ENCODE results near the gene ZNF343.
"Not testable (repeated sequence)": the region's sequence is repeated elsewhere in the genome, so short reads cannot be mapped to it uniquely, and the experiment has no call there.

DNA sequence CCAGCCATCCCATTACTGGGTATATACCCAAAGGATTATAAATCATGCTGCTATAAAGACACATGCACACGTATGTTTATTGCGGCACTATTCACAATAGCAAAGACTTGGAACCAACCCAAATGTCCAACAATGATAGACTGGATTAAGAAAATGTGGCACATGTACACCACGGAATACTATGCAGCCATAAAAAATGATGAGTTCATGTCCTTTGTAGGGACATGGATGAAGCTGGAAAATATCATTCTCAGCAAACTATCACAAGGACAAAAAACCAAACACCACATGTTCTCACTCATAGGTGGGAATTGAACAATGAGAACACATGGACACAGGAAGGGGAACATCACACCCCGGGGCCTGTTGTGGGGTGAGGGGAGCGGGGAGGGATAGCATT lies 2.3 kb downstream of the ZNF343 start:
- TF ChIP-seq, protein P1, sequence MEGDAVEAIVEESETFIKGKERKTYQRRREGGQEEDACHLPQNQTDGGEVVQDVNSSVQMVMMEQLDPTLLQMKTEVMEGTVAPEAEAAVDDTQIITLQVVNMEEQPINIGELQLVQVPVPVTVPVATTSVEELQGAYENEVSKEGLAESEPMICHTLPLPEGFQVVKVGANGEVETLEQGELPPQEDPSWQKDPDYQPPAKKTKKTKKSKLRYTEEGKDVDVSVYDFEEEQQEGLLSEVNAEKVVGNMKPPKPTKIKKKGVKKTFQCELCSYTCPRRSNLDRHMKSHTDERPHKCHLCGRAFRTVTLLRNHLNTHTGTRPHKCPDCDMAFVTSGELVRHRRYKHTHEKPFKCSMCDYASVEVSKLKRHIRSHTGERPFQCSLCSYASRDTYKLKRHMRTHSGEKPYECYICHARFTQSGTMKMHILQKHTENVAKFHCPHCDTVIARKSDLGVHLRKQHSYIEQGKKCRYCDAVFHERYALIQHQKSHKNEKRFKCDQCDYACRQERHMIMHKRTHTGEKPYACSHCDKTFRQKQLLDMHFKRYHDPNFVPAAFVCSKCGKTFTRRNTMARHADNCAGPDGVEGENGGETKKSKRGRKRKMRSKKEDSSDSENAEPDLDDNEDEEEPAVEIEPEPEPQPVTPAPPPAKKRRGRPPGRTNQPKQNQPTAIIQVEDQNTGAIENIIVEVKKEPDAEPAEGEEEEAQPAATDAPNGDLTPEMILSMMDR (conservative IDR thresholded peaks at IDR 0.05; ENCODE audit: low read depth in 2 of 2): not testable (repeated sequence)
- TF ChIP-seq POLR2AphosphoS5 (IDR thresholded peaks at IDR 0.05; ENCODE audit: low read depth); NANOG (IDR thresholded peaks at IDR 0.05; ENCODE audit: borderline replicate concordance); EZH2 (IDR thresholded peaks at IDR 0.05; ENCODE audit: low read depth, unreplicated experiment); STAT1 (IDR thresholded peaks at IDR 0.05; ENCODE audit: unreplicated experiment); JUNB (IDR thresholded peaks at IDR 0.05; ENCODE audit: unreplicated experiment): not testable (repeated sequence)
- TF ChIP-seq, protein P2, sequence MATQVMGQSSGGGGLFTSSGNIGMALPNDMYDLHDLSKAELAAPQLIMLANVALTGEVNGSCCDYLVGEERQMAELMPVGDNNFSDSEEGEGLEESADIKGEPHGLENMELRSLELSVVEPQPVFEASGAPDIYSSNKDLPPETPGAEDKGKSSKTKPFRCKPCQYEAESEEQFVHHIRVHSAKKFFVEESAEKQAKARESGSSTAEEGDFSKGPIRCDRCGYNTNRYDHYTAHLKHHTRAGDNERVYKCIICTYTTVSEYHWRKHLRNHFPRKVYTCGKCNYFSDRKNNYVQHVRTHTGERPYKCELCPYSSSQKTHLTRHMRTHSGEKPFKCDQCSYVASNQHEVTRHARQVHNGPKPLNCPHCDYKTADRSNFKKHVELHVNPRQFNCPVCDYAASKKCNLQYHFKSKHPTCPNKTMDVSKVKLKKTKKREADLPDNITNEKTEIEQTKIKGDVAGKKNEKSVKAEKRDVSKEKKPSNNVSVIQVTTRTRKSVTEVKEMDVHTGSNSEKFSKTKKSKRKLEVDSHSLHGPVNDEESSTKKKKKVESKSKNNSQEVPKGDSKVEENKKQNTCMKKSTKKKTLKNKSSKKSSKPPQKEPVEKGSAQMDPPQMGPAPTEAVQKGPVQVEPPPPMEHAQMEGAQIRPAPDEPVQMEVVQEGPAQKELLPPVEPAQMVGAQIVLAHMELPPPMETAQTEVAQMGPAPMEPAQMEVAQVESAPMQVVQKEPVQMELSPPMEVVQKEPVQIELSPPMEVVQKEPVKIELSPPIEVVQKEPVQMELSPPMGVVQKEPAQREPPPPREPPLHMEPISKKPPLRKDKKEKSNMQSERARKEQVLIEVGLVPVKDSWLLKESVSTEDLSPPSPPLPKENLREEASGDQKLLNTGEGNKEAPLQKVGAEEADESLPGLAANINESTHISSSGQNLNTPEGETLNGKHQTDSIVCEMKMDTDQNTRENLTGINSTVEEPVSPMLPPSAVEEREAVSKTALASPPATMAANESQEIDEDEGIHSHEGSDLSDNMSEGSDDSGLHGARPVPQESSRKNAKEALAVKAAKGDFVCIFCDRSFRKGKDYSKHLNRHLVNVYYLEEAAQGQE (IDR thresholded peaks at IDR 0.05; ENCODE audit: unreplicated experiment): not testable (repeated sequence)
